H9 (cell line): ENCODE results near the gene ARL2BP. TPM values are rescaled to one million over a fixed set of nuclear protein-coding genes. Genes with fewer than 3 reads are reported as not detected.

Experiments used
- DNase-seq: peaks from one replicate; pipeline ENCODE4 v3.0.0-alpha.2; 2017
- H2AFZ ChIP-seq: one replicate; pipeline ENCODE4 v1.6.1; 2013; ENCODE audit warnings: mild to moderate bottlenecking, low read length, control low read depth, moderate library complexity
- H2AK5ac ChIP-seq: 2 replicates; pipeline ENCODE4 v1.6.1; 2013; ENCODE audit warnings: low read length, control low read depth, mixed read lengths; ENCODE audit not compliant: insufficient read length
- H2BK120ac ChIP-seq: one replicate; pipeline ENCODE4 v1.6.1; 2013; ENCODE audit warnings: low read depth, mild to moderate bottlenecking, low read length, control low read depth, inconsistent platforms; ENCODE audit not compliant: poor library complexity, severe bottlenecking
- H2BK12ac ChIP-seq: 2 replicates; pipeline ENCODE4 v1.6.1; 2013; ENCODE audit warnings: low read length, control low read depth, mixed read lengths, low read depth; ENCODE audit not compliant: insufficient read length
- H2BK15ac ChIP-seq: 2 replicates; pipeline ENCODE4 v1.6.1; 2013; ENCODE audit warnings: low read depth, low read length, control low read depth
- H2BK20ac ChIP-seq: one replicate; pipeline ENCODE4 v1.6.1; 2013; ENCODE audit warnings: low read depth, mild to moderate bottlenecking, low read length, control low read depth, inconsistent platforms; ENCODE audit not compliant: poor library complexity, severe bottlenecking
- H2BK5ac ChIP-seq: 2 replicates; pipeline ENCODE4 v1.6.1; 2013; ENCODE audit warnings: low read length, control low read depth, mixed read lengths; ENCODE audit not compliant: insufficient read length
- H3K14ac ChIP-seq: 2 replicates; pipeline ENCODE4 v1.6.1; 2013; ENCODE audit warnings: low read length, control low read depth; ENCODE audit not compliant: insufficient read depth
- H3K18ac ChIP-seq: 2 replicates; pipeline ENCODE4 v1.6.1; 2013; ENCODE audit warnings: low read depth, mild to moderate bottlenecking, mixed read lengths, low read length, control low read depth; ENCODE audit not compliant: insufficient read length
- H3K23ac ChIP-seq: 2 replicates; pipeline ENCODE4 v1.6.1; 2013; ENCODE audit warnings: low read length, control low read depth, mixed read lengths, low read depth; ENCODE audit not compliant: insufficient read length
- H3K23me2 ChIP-seq: 2 replicates; pipeline ENCODE4 v1.6.1; 2013; ENCODE audit warnings: low read depth, mild to moderate bottlenecking, mixed read lengths, low read length, control low read depth; ENCODE audit not compliant: insufficient read length, poor library complexity, severe bottlenecking
- H3K27ac ChIP-seq: 2 replicates; pipeline ENCODE4 v1.5.1; 2013; ENCODE audit warnings: low read length, control low read depth, mixed read lengths, low read depth; ENCODE audit not compliant: insufficient read length
- H3K27me3 ChIP-seq: 2 replicates; pipeline ENCODE4 v1.6.1; 2013; ENCODE audit warnings: low read length, control low read depth, inconsistent platforms; ENCODE audit not compliant: insufficient read depth
- H3K4ac ChIP-seq: 2 replicates; pipeline ENCODE4 v1.6.1; 2013; ENCODE audit warnings: low read depth, mild to moderate bottlenecking, control low read depth, inconsistent platforms, low read length, moderate library complexity
- H3K4me1 ChIP-seq: 2 replicates; pipeline ENCODE4 v1.6.1; 2013; ENCODE audit warnings: low read length, control low read depth, inconsistent platforms; ENCODE audit not compliant: insufficient read depth
- H3K4me2 ChIP-seq: 2 replicates; pipeline ENCODE4 v1.6.1; 2013; ENCODE audit warnings: low read length, control low read depth, mixed read lengths; ENCODE audit not compliant: insufficient read length, insufficient read depth
- H3K56ac ChIP-seq: 2 replicates; pipeline ENCODE4 v1.6.1; 2013; ENCODE audit warnings: low read depth, mild to moderate bottlenecking, mixed read lengths, low read length, control low read depth; ENCODE audit not compliant: insufficient read length
- H3K79me1 ChIP-seq: 2 replicates; pipeline ENCODE4 v1.6.1; 2013; ENCODE audit warnings: low read depth, mild to moderate bottlenecking, moderate library complexity, low read length, control low read depth, inconsistent platforms; ENCODE audit not compliant: insufficient read depth, poor library complexity, severe bottlenecking
- H3K79me2 ChIP-seq: 2 replicates; pipeline ENCODE4 v1.6.1; 2013; ENCODE audit warnings: low read length, control low read depth, inconsistent platforms; ENCODE audit not compliant: insufficient read depth
- H3K9ac ChIP-seq: 2 replicates; pipeline ENCODE4 v1.6.1; 2013; ENCODE audit warnings: low read length, control low read depth, mixed read lengths; ENCODE audit not compliant: insufficient read length; ENCODE audit errors: extremely low read depth
- H3K9me3 ChIP-seq: one replicate; pipeline ENCODE4 v1.6.1; 2013; ENCODE audit warnings: low read depth, low read length, inconsistent platforms; ENCODE audit not compliant: control insufficient read depth
- H3T11ph ChIP-seq: one replicate; pipeline ENCODE4 v1.6.1; 2013; ENCODE audit warnings: mild to moderate bottlenecking, low read length, control low read depth, inconsistent platforms
- H4K20me1 ChIP-seq: one replicate; pipeline ENCODE4 v1.6.1; 2013; ENCODE audit not compliant: control insufficient read depth, insufficient read length, insufficient read depth
- H4K5ac ChIP-seq: 2 replicates; pipeline ENCODE4 v1.6.1; 2013; ENCODE audit warnings: low read depth, mild to moderate bottlenecking, mixed read lengths, low read length, control low read depth; ENCODE audit not compliant: insufficient read length
- H4K8ac ChIP-seq: replicated peaks from 2 replicates; pipeline ENCODE4 v1.6.1; 2013; ENCODE audit warnings: low read length, control low read depth, mixed read lengths, low read depth; ENCODE audit not compliant: insufficient read length
- H4K91ac ChIP-seq: 2 replicates; pipeline ENCODE4 v1.6.1; 2013; ENCODE audit warnings: low read depth, mild to moderate bottlenecking, moderate library complexity, mixed read lengths, low read length, control low read depth; ENCODE audit not compliant: insufficient read length
- H3K27ac Mint-ChIP-seq, 3 experiments: 2 replicates in 2 of 3; 3 replicates in 1 of 3; pipeline ENCODE4 v1.8.0; 2020 to 2021; ENCODE audit warnings: mixed read lengths in 3 of 3, mild to moderate bottlenecking in 1 of 3, moderate library complexity in 1 of 3
- H3K27me3 Mint-ChIP-seq: 2 replicates; pipeline ENCODE4 v1.8.0; 2021; ENCODE audit warnings: low read depth, mild to moderate bottlenecking, moderate library complexity, mixed read lengths
- H3K36me3 Mint-ChIP-seq, 3 experiments: 2 replicates in 2 of 3; 3 replicates in 1 of 3; pipeline ENCODE4 v1.8.0; 2020 to 2021; ENCODE audit warnings: low read depth in 3 of 3, mixed read lengths in 3 of 3; ENCODE audit not compliant: insufficient read depth in 1 of 3
- H3K4me1 Mint-ChIP-seq, 2 experiments: 2 replicates each; pipeline ENCODE4 v1.8.0; 2020; ENCODE audit warnings: mixed read lengths in 2 of 2
- H3K4me3 Mint-ChIP-seq, 2 experiments: 2 replicates in 1 of 2; 3 replicates in 1 of 2; pipeline ENCODE4 v1.8.0; 2020 to 2021; ENCODE audit warnings: mild to moderate bottlenecking in 2 of 2, mixed read lengths in 2 of 2, moderate library complexity in 1 of 2
- H3K9me3 Mint-ChIP-seq, 2 experiments: 2 replicates in 1 of 2; 3 replicates in 1 of 2; pipeline ENCODE4 v1.8.0; 2020; ENCODE audit warnings: mild to moderate bottlenecking in 2 of 2, mixed read lengths in 2 of 2, moderate library complexity in 1 of 2
- WGBS: extraction: QIAGEN DNeasy Blood & Tissue Kit; methylation state at CpG from one replicate; pipeline ENCODE4 v1.1.7; 2013; ENCODE audit warnings: missing lambda C conversion rate, low lambda C conversion rate, mixed read lengths; ENCODE audit not compliant: insufficient read length; ENCODE audit errors: extremely low coverage; 5-methylcytosine and 5-hydroxymethylcytosine counted together
- total RNA-seq: library from RNA; stranded (reverse); gene quantifications from 2 replicates; pipeline ENCODE4 v1.2.1, GENCODE V29; 2021
- TF ChIP-seq, protein P1 (sequence below): fragments of 200-600 bp; sonication (generic); conservative IDR thresholded peaks from 3 replicates; pipeline ENCODE4 v1.8.0; 2021; ENCODE audit warnings: antibody characterized with exemption, mild to moderate bottlenecking

ARL2BP gene
- total RNA-seq, 1 experiment from 2014 or later: 18.0 TPM

DNA sequence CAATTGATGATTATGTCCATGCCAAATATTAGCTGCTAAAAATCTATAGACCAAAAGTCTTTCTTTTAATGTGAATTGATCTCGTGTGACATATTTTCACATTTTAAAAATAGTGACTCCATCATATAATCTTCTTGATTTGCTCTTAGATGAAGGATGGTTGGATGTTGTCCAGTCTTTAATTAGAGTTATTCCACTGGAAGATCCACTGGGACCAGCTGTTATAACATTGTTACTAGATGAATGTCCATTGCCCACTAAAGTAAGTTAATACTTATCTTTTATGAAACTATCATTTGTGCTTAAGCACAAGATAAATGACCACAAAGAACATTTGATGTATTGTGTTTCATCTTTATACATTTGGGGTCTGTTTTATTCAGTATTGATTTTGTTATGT, 36.1 kb upstream of the ARL2BP start:
- H4K91ac ChIP-seq: no peak overlapping the region

More for the DNA sequence above, 36.1 kb upstream of the ARL2BP start:
- H3K27me3 ChIP-seq: no peaks in the 10 kb centered on the region; the same call in 1 of the 2 replicates
- no peak overlapping the region for H2BK15ac ChIP-seq
- no peak overlapping the region for H2AK5ac ChIP-seq
- no peak overlapping the region for H3K56ac ChIP-seq
- no peak overlapping the region for H2BK12ac ChIP-seq
- no peak overlapping the region for H3K4ac ChIP-seq
- H3K18ac ChIP-seq: no peak overlapping the region
- H4K8ac ChIP-seq: no peak overlapping the region
- H3K79me2 ChIP-seq: no peaks in the 10 kb centered on the region
- no peaks in the 10 kb centered on the region for H4K20me1 ChIP-seq
- no peak for DNase-seq
- H2BK120ac ChIP-seq: no peak overlapping the region
- H3K4me2 ChIP-seq: no peak overlapping the region
- H3K27ac Mint-ChIP-seq: no peak overlapping the region
- H3K9ac ChIP-seq: no peak overlapping the region
- WGBS: no CpG with 5 or more reads among the region's 1 CpG
- H3K9me3 Mint-ChIP-seq: no peaks in the 10 kb centered on the region
- no peaks in the 10 kb centered on the region for H3K27me3 Mint-ChIP-seq
- H3K4me1 Mint-ChIP-seq: no peaks in the 10 kb centered on the region
- no peaks in the 10 kb centered on the region for H3K23me2 ChIP-seq
- no peak overlapping the region for H2BK20ac ChIP-seq
- H3K9me3 ChIP-seq: no peaks in the 10 kb centered on the region
- H3K4me3 Mint-ChIP-seq: no peak overlapping the region
- no peak overlapping the region for H4K5ac ChIP-seq
- H3K23ac ChIP-seq: no peak overlapping the region
- no peak overlapping the region for H2BK5ac ChIP-seq
- H3K36me3 Mint-ChIP-seq: peaks cover 18 to 72% (median 42%) of the 10 kb centered on the region in 3 experiments
- H3K79me1 ChIP-seq: no peaks in the 10 kb centered on the region
- H2AFZ ChIP-seq: no peak overlapping the region
- H3T11ph ChIP-seq: no peak overlapping the region
- H3K4me1 ChIP-seq: no peaks in the 10 kb centered on the region
- H3K27ac ChIP-seq: no peak overlapping the region
- TF ChIP-seq, protein P1, sequence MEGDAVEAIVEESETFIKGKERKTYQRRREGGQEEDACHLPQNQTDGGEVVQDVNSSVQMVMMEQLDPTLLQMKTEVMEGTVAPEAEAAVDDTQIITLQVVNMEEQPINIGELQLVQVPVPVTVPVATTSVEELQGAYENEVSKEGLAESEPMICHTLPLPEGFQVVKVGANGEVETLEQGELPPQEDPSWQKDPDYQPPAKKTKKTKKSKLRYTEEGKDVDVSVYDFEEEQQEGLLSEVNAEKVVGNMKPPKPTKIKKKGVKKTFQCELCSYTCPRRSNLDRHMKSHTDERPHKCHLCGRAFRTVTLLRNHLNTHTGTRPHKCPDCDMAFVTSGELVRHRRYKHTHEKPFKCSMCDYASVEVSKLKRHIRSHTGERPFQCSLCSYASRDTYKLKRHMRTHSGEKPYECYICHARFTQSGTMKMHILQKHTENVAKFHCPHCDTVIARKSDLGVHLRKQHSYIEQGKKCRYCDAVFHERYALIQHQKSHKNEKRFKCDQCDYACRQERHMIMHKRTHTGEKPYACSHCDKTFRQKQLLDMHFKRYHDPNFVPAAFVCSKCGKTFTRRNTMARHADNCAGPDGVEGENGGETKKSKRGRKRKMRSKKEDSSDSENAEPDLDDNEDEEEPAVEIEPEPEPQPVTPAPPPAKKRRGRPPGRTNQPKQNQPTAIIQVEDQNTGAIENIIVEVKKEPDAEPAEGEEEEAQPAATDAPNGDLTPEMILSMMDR: no peak
- H3K14ac ChIP-seq: no peak overlapping the region
